K562 (cell line): Measurements from ENCODE around the gene TTLL8. TPM values are rescaled to one million over a fixed set of nuclear protein-coding genes. Genes with fewer than 3 reads are reported as not detected.

Experiments used
- ARID2 ChIP-seq: fragments of 450-650 bp; IDR thresholded peaks from 2 replicates; pipeline ENCODE4 v1.6.1; 2017; ENCODE audit warnings: antibody characterized with exemption, mild to moderate bottlenecking
- CTCFL ChIP-seq: IDR thresholded peaks from 2 replicates; pipeline ENCODE4 v1.6.1; 2011; ENCODE audit warnings: borderline replicate concordance, low read depth, mild to moderate bottlenecking, moderate library complexity, low read length; ENCODE audit not compliant: insufficient read depth, poor library complexity, severe bottlenecking
- E4F1 ChIP-seq: fragments of 250-450 bp; sonication (Bioruptor Pico); IDR thresholded peaks from 2 replicates; pipeline ENCODE4 v1.5.0; 2021; ENCODE audit warnings: mild to moderate bottlenecking, borderline replicate concordance
- KLF16 ChIP-seq: IDR thresholded peaks from 2 replicates; pipeline ENCODE4 v1.6.1; 2016; ENCODE audit warnings: antibody characterized with exemption
- SAFB2 ChIP-seq: fragments of 200-400 bp; formaldehyde crosslinking; IDR thresholded peaks from 2 replicates; pipeline ENCODE4 v1.6.1; 2018; ENCODE audit warnings: borderline replicate concordance, low read length, low read depth, moderate library complexity; ENCODE audit not compliant: severe bottlenecking
- ZNF133 ChIP-seq: fragments of 250-450 bp; sonication (Bioruptor Pico); IDR thresholded peaks from 2 replicates; pipeline ENCODE4 v1.4.0; 2020; ENCODE audit warnings: mild to moderate bottlenecking
- ZNF165 ChIP-seq: fragments of 250-450 bp; sonication (Bioruptor Pico); IDR thresholded peaks from 2 replicates; pipeline ENCODE4 v1.4.0; 2020; ENCODE audit warnings: borderline replicate concordance
- ZNF212 ChIP-seq: fragments of 450-650 bp; formaldehyde crosslinking; IDR thresholded peaks from 2 replicates; pipeline ENCODE4 v1.4.0; 2020; ENCODE audit warnings: mild to moderate bottlenecking
- ZNF316 ChIP-seq: fragments of 450-650 bp; IDR thresholded peaks from 2 replicates; pipeline ENCODE4 v1.6.1; 2016
- ZNF79 ChIP-seq: fragments of 250-450 bp; sonication (Bioruptor Pico); IDR thresholded peaks from 2 replicates; pipeline ENCODE4 v1.4.0; 2020; ENCODE audit warnings: low read depth, mild to moderate bottlenecking, moderate library complexity
- polyA plus RNA-seq, 8 experiments: library from polyadenylated mRNA; depleted of rRNA in 4 of 8; stranded (reverse) in 5 of 8; unstranded in 3 of 8; fragments of >200 nt; fragmentation: Nextera tagmentation in 2 of 8; fragmentation: Illumina TruSeq in 1 of 8; extraction: Ambion mirVana in 2 of 8; extraction: Trizol in 1 of 8; gene quantifications; 2 replicates each; pipeline versions ENCODE4 v1.2.1 to v1.2.3, GENCODE V29; 2011 to 2014; ENCODE audit warnings: inconsistent platforms in 1 of 8, missing spikeins in 1 of 8
- total RNA-seq, 7 experiments: library from RNA; depleted of rRNA in 6 of 7; stranded (reverse); fragments of >200 nt in 6 of 7; fragmentation: Illumina TruSeq in 2 of 7; extraction: Trizol in 2 of 7; gene quantifications; 2 replicates each; pipeline versions ENCODE4 v1.2.1 to v1.2.3, GENCODE V29; 2011 to 2021; ENCODE audit warnings: low replicate concordance in 1 of 7
- TF ChIP-seq, protein P1 (sequence below), 2 experiments: fragments of 250-450 bp in 1 of 2; fragments of 450-650 bp in 1 of 2; sonication (Bioruptor Pico) in 1 of 2; IDR thresholded peaks; 2 replicates each; pipeline versions ENCODE4 v1.6.1 to v1.8.0; 2016 to 2021; ENCODE audit warnings: mild to moderate bottlenecking in 2 of 2, moderate library complexity in 2 of 2, missing compliant biosample characterization in 1 of 2, missing genetic modification characterization in 1 of 2
- TF ChIP-seq, protein P2 (sequence below), 2 experiments: IDR thresholded peaks in 1 of 2; conservative IDR thresholded peaks in 1 of 2; 2 replicates each; pipeline ENCODE4 v1.6.1; 2016; ENCODE audit warnings: low read depth in 2 of 2, mild to moderate bottlenecking in 1 of 2, missing compliant biosample characterization in 1 of 2, missing genetic modification characterization in 1 of 2, moderate library complexity in 1 of 2
- TF ChIP-seq, protein P3 (sequence below): fragments of 200-400 bp; formaldehyde crosslinking; IDR thresholded peaks from 2 replicates; pipeline ENCODE4 v1.6.1; 2017; ENCODE audit warnings: mild to moderate bottlenecking, low read depth, low read length, moderate library complexity
- TF ChIP-seq, protein P4 (sequence below): conservative IDR thresholded peaks from 2 replicates; pipeline ENCODE4 v1.6.1; 2011; ENCODE audit warnings: low read depth, mild to moderate bottlenecking, low read length; ENCODE audit not compliant: control insufficient read depth

The TTLL8 gene
- total and polyA plus RNA-seq, 9 of the 15 experiments (the other 6 are each of a cell fraction or from before 2014, with no cell fraction given), result not detected

- TF ChIP-seq ZNF212 (CRISPR knock-in tag) (no peak), ZNF79 (CRISPR knock-in tag) (no peak), ZNF165 (CRISPR knock-in tag) (no peak), KLF16 (peak; percentile 20; the same call in 1 of the 2 replicates), CTCFL (no peak), ZNF133 (CRISPR knock-in tag) (no peak), E4F1 (CRISPR knock-in tag) (no peak), SAFB2 (no peak), ARID2 (peak; percentile 71; the same call in 1 of the 2 replicates), ZNF316 (peak; percentile 92)
- TF ChIP-seq, protein P1, sequence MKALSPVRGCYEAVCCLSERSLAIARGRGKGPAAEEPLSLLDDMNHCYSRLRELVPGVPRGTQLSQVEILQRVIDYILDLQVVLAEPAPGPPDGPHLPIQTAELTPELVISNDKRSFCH (CRISPR knock-in tag; IDR thresholded peaks at IDR 0.05), result no peak
- TF ChIP-seq, protein P1 (tag; IDR thresholded peaks at IDR 0.05), result peak; percentile 87
- TF ChIP-seq, protein P2, sequence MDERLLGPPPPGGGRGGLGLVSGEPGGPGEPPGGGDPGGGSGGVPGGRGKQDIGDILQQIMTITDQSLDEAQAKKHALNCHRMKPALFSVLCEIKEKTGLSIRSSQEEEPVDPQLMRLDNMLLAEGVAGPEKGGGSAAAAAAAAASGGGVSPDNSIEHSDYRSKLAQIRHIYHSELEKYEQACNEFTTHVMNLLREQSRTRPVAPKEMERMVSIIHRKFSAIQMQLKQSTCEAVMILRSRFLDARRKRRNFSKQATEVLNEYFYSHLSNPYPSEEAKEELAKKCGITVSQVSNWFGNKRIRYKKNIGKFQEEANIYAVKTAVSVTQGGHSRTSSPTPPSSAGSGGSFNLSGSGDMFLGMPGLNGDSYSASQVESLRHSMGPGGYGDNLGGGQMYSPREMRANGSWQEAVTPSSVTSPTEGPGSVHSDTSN (CRISPR knock-in tag; IDR thresholded peaks at IDR 0.05; ENCODE audit: low read depth), result peak; percentile 61
- TF ChIP-seq, protein P2 (tag; conservative IDR thresholded peaks at IDR 0.05; ENCODE audit: low read depth), result peak; percentile 79
- TF ChIP-seq, protein P3, sequence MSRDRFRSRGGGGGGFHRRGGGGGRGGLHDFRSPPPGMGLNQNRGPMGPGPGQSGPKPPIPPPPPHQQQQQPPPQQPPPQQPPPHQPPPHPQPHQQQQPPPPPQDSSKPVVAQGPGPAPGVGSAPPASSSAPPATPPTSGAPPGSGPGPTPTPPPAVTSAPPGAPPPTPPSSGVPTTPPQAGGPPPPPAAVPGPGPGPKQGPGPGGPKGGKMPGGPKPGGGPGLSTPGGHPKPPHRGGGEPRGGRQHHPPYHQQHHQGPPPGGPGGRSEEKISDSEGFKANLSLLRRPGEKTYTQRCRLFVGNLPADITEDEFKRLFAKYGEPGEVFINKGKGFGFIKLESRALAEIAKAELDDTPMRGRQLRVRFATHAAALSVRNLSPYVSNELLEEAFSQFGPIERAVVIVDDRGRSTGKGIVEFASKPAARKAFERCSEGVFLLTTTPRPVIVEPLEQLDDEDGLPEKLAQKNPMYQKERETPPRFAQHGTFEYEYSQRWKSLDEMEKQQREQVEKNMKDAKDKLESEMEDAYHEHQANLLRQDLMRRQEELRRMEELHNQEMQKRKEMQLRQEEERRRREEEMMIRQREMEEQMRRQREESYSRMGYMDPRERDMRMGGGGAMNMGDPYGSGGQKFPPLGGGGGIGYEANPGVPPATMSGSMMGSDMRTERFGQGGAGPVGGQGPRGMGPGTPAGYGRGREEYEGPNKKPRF, result no peak
- TF ChIP-seq, protein P4, sequence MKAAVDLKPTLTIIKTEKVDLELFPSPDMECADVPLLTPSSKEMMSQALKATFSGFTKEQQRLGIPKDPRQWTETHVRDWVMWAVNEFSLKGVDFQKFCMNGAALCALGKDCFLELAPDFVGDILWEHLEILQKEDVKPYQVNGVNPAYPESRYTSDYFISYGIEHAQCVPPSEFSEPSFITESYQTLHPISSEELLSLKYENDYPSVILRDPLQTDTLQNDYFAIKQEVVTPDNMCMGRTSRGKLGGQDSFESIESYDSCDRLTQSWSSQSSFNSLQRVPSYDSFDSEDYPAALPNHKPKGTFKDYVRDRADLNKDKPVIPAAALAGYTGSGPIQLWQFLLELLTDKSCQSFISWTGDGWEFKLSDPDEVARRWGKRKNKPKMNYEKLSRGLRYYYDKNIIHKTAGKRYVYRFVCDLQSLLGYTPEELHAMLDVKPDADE, result no peak
Observed at GRCh38 chr22:49970528-49971231, 87.4 kb downstream of the TTLL8 start (continued).
